ENCODE measurements around the gene LRRN2. TPM values are rescaled to one million over a fixed set of nuclear protein-coding genes. Genes with fewer than 3 reads are reported as not detected.

The LRRN2 gene
- total RNA-seq, 1 donor from 2014 or later = 4.9 TPM

DNA sequence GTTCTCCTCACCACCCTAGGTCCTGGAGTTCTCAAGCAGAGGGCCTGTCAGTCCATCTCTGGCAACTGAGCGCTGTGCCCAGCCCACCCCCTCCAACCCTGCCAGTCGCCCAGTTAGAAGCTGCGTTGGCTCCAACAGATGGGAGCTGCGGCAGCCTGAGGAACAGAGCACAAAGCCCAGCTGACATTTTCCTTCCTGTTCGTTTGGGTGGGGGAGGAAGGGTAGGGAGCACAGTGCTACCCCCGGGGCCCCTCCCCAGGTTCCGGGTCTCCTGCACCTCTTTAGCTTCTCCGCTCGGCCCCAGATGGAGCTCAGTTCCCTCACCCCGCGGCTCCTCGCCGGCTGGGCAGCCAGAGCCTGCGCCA is 1.4 kb downstream of the LRRN2 start:
- Histone ChIP-seq H3K4me3 (ENCODE audit: insufficient read depth, low read depth, low read length) (no peak overlapping the region), H3K4me2 (ENCODE audit: low read length) (no peak overlapping the region), H3K27ac (ENCODE audit: low read depth, low read length) (no peak overlapping the region), H3K9ac (ENCODE audit: low read length) (no peak overlapping the region), H2AFZ (ENCODE audit: low read depth, low read length) (no peak overlapping the region), H3K27me3 (ENCODE audit: insufficient read depth, low read length) (peaks cover 60% of the 10 kb centered on the region), H3K4me1 (ENCODE audit: insufficient read depth, low read length) (no peaks in the 10 kb centered on the region), H3K36me3 (ENCODE audit: insufficient read depth, low read length) (no peaks in the 10 kb centered on the region), H3K79me2 (ENCODE audit: insufficient read depth, low read length) (no peaks in the 10 kb centered on the region), H4K20me1 (ENCODE audit: insufficient read depth, low read length) (peaks cover 4% of the 10 kb centered on the region), H3K9me3 (ENCODE audit: insufficient read depth, low read depth, low read length) (no peaks in the 10 kb centered on the region)
- TF ChIP-seq CTCF (IDR thresholded peaks at IDR 0.05; ENCODE audit: insufficient read depth, low read depth, low read length) = no peak
- TF ChIP-seq EZH2 (IDR thresholded peaks at IDR 0.05; ENCODE audit: insufficient read depth, low read length) = no peak
- DNase-seq (ENCODE audit: low read depth) = no peak
- Mint-ChIP-seq H3K4me3 (ENCODE audit: unreplicated experiment) (peak overlapping the region; percentile 90), H3K36me3 (ENCODE audit: low read depth, unreplicated experiment) (peaks cover 2% of the 10 kb centered on the region), H3K4me1 (ENCODE audit: low read depth, unreplicated experiment) (peaks cover 3% of the 10 kb centered on the region), H3K27me3 (ENCODE audit: low read depth, unreplicated experiment) (peaks cover 67% of the 10 kb centered on the region), H3K27ac (ENCODE audit: unreplicated experiment) (no peak overlapping the region), H3K9me3 (ENCODE audit: unreplicated experiment) (no peaks in the 10 kb centered on the region)
- FAIRE-seq = no peak

- Mint-ChIP-seq H3K4me1 (ENCODE audit: low read depth, unreplicated experiment) (peaks cover 9% of the 10 kb centered on the region), H3K9me3 (ENCODE audit: unreplicated experiment) (peaks cover 2% of the 10 kb centered on the region), H3K36me3 (ENCODE audit: low read depth, unreplicated experiment) (peaks cover under 1% of the 10 kb centered on the region), H3K27ac (ENCODE audit: unreplicated experiment) (peak overlapping the region; percentile 27), H3K27me3 (ENCODE audit: low read depth, unreplicated experiment) (peaks cover 66% of the 10 kb centered on the region), H3K4me3 (ENCODE audit: unreplicated experiment) (peak overlapping the region; percentile 90)
- Histone ChIP-seq H3K9me3 (ENCODE audit: insufficient read depth, low read depth, low read length) (no peaks in the 10 kb centered on the region), H3K4me2 (ENCODE audit: low read length) (no peak overlapping the region), H4K20me1 (ENCODE audit: insufficient read depth, low read length) (peaks cover 4% of the 10 kb centered on the region), H2AFZ (ENCODE audit: low read depth, low read length) (no peak overlapping the region), H3K27ac (ENCODE audit: low read depth, low read length) (no peak overlapping the region), H3K27me3 (ENCODE audit: insufficient read depth, low read length) (peaks cover 62% of the 10 kb centered on the region), H3K4me3 (ENCODE audit: insufficient read depth, low read depth, low read length) (no peak overlapping the region), H3K4me1 (ENCODE audit: insufficient read depth, low read length) (no peaks in the 10 kb centered on the region), H3K79me2 (ENCODE audit: insufficient read depth, low read length) (no peaks in the 10 kb centered on the region), H3K9ac (ENCODE audit: low read length) (no peak overlapping the region), H3K36me3 (ENCODE audit: insufficient read depth, low read length) (no peaks in the 10 kb centered on the region)
- TF ChIP-seq EZH2 (IDR thresholded peaks at IDR 0.05; ENCODE audit: insufficient read depth, low read length) = no peak
- TF ChIP-seq CTCF (IDR thresholded peaks at IDR 0.05; ENCODE audit: insufficient read depth, low read depth, low read length) = no peak
- no peak for DNase-seq (ENCODE audit: low read depth)
- FAIRE-seq = no peak
Measured at GRCh38 chr1:204683284-204684205, 2.0 kb downstream of the LRRN2 start.

DNA sequence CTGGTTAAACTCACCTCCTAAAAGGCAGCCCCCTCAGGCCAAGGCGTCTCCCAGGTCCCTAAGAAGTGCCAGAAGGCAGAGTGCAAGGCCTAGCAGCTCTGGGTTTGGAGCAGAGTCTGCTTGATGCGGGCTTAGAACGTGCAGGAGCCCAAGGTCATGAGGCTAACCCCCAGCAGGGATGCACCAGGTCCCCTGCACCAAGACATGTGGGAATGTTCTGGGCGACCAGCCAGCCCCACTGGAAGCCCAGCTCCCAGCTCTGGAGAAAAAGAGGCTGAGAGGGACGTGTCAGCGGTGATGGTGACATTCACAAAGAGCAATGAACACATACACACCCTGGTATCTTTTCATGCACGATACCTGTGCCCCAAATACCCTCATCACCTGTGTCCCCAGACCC is 5.1 kb downstream of the LRRN2 start:
- Histone ChIP-seq H3K27me3 (ENCODE audit: insufficient read depth, low read length) (peaks cover 39% of the 10 kb centered on the region), H3K9ac (ENCODE audit: low read length) (no peak overlapping the region), H3K4me3 (ENCODE audit: insufficient read depth, low read depth, low read length) (no peak overlapping the region), H3K79me2 (ENCODE audit: insufficient read depth, low read length) (no peaks in the 10 kb centered on the region), H3K9me3 (ENCODE audit: insufficient read depth, low read depth, low read length) (no peaks in the 10 kb centered on the region), H3K4me2 (ENCODE audit: low read length) (no peak overlapping the region), H3K27ac (ENCODE audit: low read depth, low read length) (no peak overlapping the region), H3K36me3 (ENCODE audit: insufficient read depth, low read length) (no peaks in the 10 kb centered on the region), H2AFZ (ENCODE audit: low read depth, low read length) (no peak overlapping the region), H3K4me1 (ENCODE audit: insufficient read depth, low read length) (no peaks in the 10 kb centered on the region), H4K20me1 (ENCODE audit: insufficient read depth, low read length) (no peaks in the 10 kb centered on the region)
- no peak overlapping the region for H3K4me3 Mint-ChIP-seq (ENCODE audit: unreplicated experiment)
- TF ChIP-seq EZH2 (IDR thresholded peaks at IDR 0.05; ENCODE audit: insufficient read depth, low read length) (no peak), CTCF (IDR thresholded peaks at IDR 0.05; ENCODE audit: insufficient read depth, low read depth, low read length) (no peak)
- H3K4me1 Mint-ChIP-seq (ENCODE audit: low read depth, unreplicated experiment) = peaks cover 11% of the 10 kb centered on the region
- no peak for DNase-seq (ENCODE audit: low read depth)
- H3K36me3 Mint-ChIP-seq (ENCODE audit: low read depth, unreplicated experiment) = peaks cover 4% of the 10 kb centered on the region
- peaks cover 60% of the 10 kb centered on the region for H3K27me3 Mint-ChIP-seq (ENCODE audit: low read depth, unreplicated experiment)
- FAIRE-seq = no peak
- H3K9me3 Mint-ChIP-seq (ENCODE audit: unreplicated experiment) = peaks cover 3% of the 10 kb centered on the region
- H3K27ac Mint-ChIP-seq (ENCODE audit: unreplicated experiment) = no peak overlapping the region

All from astrocyte (in vitro differentiated cells and primary cell).